Endodermal cell (in vitro differentiated cells): ENCODE data around the gene KCND2. TPM values are rescaled to one million over a fixed set of nuclear protein-coding genes. Genes with fewer than 3 reads are reported as not detected.

Experiments
- DNase-seq: peaks from one replicate; pipeline ENCODE4 v3.0.0-alpha.2; 2017
- H3K27ac ChIP-seq: 2 replicates; pipeline ENCODE4 v1.5.1; 2013; ENCODE audit warnings: mild to moderate bottlenecking, low read depth, low read length, moderate library complexity
- H3K27me3 ChIP-seq: 2 replicates; pipeline ENCODE4 v1.6.1; 2013; ENCODE audit warnings: mild to moderate bottlenecking, low read length, moderate library complexity; ENCODE audit not compliant: insufficient read depth, control insufficient read depth, poor library complexity, severe bottlenecking
- H3K36me3 ChIP-seq: 2 replicates; pipeline ENCODE4 v1.7.0; 2013; ENCODE audit warnings: mild to moderate bottlenecking, low read length, moderate library complexity; ENCODE audit not compliant: control insufficient read depth, insufficient read depth
- H3K4me1 ChIP-seq: one replicate; pipeline ENCODE4 v1.7.0; 2013; ENCODE audit warnings: low read length; ENCODE audit not compliant: control insufficient read depth, insufficient read depth
- H3K4me3 ChIP-seq: 2 replicates; pipeline ENCODE4 v1.5.1; 2013; ENCODE audit warnings: mild to moderate bottlenecking, low read length, moderate library complexity
- H3K9ac ChIP-seq: 2 replicates; pipeline ENCODE4 v1.6.1; 2013; ENCODE audit warnings: mild to moderate bottlenecking, low read length, moderate library complexity; ENCODE audit not compliant: poor library complexity, severe bottlenecking; ENCODE audit errors: extremely low read depth
- H3K9me3 ChIP-seq: 2 replicates; pipeline ENCODE4 v1.6.1; 2013; ENCODE audit warnings: mild to moderate bottlenecking, low read length, moderate library complexity; ENCODE audit not compliant: control insufficient read depth
- H3K27ac Mint-ChIP-seq: 2 replicates; pipeline ENCODE4 v1.8.0; 2020; ENCODE audit warnings: mixed read lengths
- H3K27me3 Mint-ChIP-seq: 2 replicates; pipeline ENCODE4 v1.8.0; 2021; ENCODE audit warnings: mild to moderate bottlenecking, mixed read lengths; ENCODE audit not compliant: insufficient read depth
- H3K36me3 Mint-ChIP-seq: 2 replicates; pipeline ENCODE4 v1.8.0; 2020; ENCODE audit warnings: low read depth, mixed read lengths
- H3K4me1 Mint-ChIP-seq: 2 replicates; pipeline ENCODE4 v1.8.0; 2020; ENCODE audit warnings: mixed read lengths
- H3K4me3 Mint-ChIP-seq: 2 replicates; pipeline ENCODE4 v1.8.0; 2020; ENCODE audit warnings: mild to moderate bottlenecking, moderate library complexity, mixed read lengths
- H3K9me3 Mint-ChIP-seq: 2 replicates; pipeline ENCODE4 v1.8.0; 2020; ENCODE audit warnings: mild to moderate bottlenecking, mixed read lengths
- CTCF ChIP-seq: fragments of 200-600 bp; sonication (generic); conservative IDR thresholded peaks from 2 replicates; pipeline ENCODE4 v1.5.0; 2021; ENCODE audit warnings: antibody characterized with exemption, mild to moderate bottlenecking
- WGBS, 2 experiments: methylation state at CpG; one replicate each; pipeline versions ENCODE4 v1.1.5 to v1.1.7; 2013; ENCODE audit warnings: missing lambda C conversion rate in 2 of 2, mixed read lengths in 1 of 2; ENCODE audit not compliant: insufficient coverage in 1 of 2, insufficient read length in 1 of 2; 5-methylcytosine and 5-hydroxymethylcytosine counted together
- total RNA-seq, 2 donors: library from RNA; stranded (reverse); fragmentation: NEBNext Ultra II Directional in 1 of 2; extraction: Animal tissue kit (Norgen Biotek cat#: 25700) in 1 of 2; gene quantifications; 2 replicates in 1 of 2; 3 replicates in 1 of 2; pipeline ENCODE4 v1.2.1, GENCODE V29; 2021

KCND2 gene
- total RNA-seq, 2 donors from 2014 or later, result 0.71 to 4.6 TPM

- TF ChIP-seq CTCF, result no peak
- H3K9me3 Mint-ChIP-seq, result no peaks in the 10 kb centered on the region
- 95 to 100% methylated on average over 2 of the region's 5 CpGs for WGBS, 2 experiments
- peaks cover 6% of the 10 kb centered on the region for H3K4me1 Mint-ChIP-seq
- H3K27ac Mint-ChIP-seq, result no peak overlapping the region
- H3K9me3 ChIP-seq, result no peaks in the 10 kb centered on the region
- DNase-seq, result no peak
- H3K27ac ChIP-seq, result no peak overlapping the region
- H3K36me3 ChIP-seq, result no peaks in the 10 kb centered on the region
- H3K27me3 Mint-ChIP-seq, result no peaks in the 10 kb centered on the region
- H3K36me3 Mint-ChIP-seq, result no peaks in the 10 kb centered on the region
- H3K4me3 ChIP-seq, result no peak overlapping the region
- no peaks in the 10 kb centered on the region for H3K27me3 ChIP-seq
- no peak overlapping the region for H3K9ac ChIP-seq
- no peaks in the 10 kb centered on the region for H3K4me1 ChIP-seq
- no peak overlapping the region for H3K4me3 Mint-ChIP-seq
Measured at GRCh38 chr7:120526902-120527509, 254.0 kb downstream of the KCND2 start.

DNA sequence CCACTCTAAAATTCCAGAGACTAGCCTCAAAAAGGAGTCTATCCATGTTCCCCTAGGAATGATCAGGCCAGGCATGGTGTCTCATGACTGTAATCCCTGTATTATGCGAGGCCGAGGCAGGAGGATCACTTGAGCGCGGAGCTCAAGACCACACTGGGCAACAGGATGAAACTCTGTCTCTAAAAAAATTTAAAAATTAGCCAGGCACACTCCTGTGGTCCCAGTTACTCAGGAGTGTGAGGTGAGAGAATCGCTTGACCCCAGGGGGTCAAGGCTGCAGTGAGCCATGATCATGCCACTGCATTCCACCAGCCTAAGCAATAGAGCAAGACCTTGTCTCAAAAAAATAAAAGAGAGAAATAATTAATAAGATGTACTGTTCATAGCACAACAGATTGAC lies 256.8 kb downstream of the KCND2 start:
- H3K27me3 Mint-ChIP-seq, result no peaks in the 10 kb centered on the region

GRCh38 chr7:120538335-120538734 lies 265.4 kb downstream of the KCND2 start:
- H3K4me1 ChIP-seq, result no peaks in the 10 kb centered on the region
- no peaks in the 10 kb centered on the region for H3K4me1 Mint-ChIP-seq
- H3K36me3 Mint-ChIP-seq, result no peaks in the 10 kb centered on the region
- H3K27ac ChIP-seq, result no peak overlapping the region
- no peaks in the 10 kb centered on the region for H3K27me3 Mint-ChIP-seq
- WGBS, 2 experiments, result 82 to 100% methylated on average over 1 of the region's 1 CpG
- no peak overlapping the region for H3K4me3 ChIP-seq
- no peak overlapping the region for H3K27ac Mint-ChIP-seq
- H3K27me3 ChIP-seq, result no peaks in the 10 kb centered on the region
- no peak for DNase-seq
- H3K4me3 Mint-ChIP-seq, result no peak overlapping the region
- no peaks in the 10 kb centered on the region for H3K36me3 ChIP-seq
- no peak for TF ChIP-seq CTCF
- H3K9me3 ChIP-seq, result no peaks in the 10 kb centered on the region
- H3K9ac ChIP-seq, result no peak overlapping the region
- no peaks in the 10 kb centered on the region for H3K9me3 Mint-ChIP-seq

More for the DNA sequence above, 256.8 kb downstream of the KCND2 start:
- Histone ChIP-seq H3K27ac (no peak overlapping the region), H3K9ac (no peak overlapping the region), H3K27me3 (no peaks in the 10 kb centered on the region), H3K36me3 (no peaks in the 10 kb centered on the region), H3K4me3 (no peak overlapping the region), H3K9me3 (no peaks in the 10 kb centered on the region), H3K4me1 (no peaks in the 10 kb centered on the region)
- no peak for TF ChIP-seq CTCF
- H3K4me1 Mint-ChIP-seq, result peaks cover 2% of the 10 kb centered on the region
- no peak for DNase-seq
- H3K36me3 Mint-ChIP-seq, result no peaks in the 10 kb centered on the region
- no peak overlapping the region for H3K27ac Mint-ChIP-seq
- 93 to 100% methylated on average over 2 to 5 of the region's 5 CpGs for WGBS, 2 experiments
- H3K4me3 Mint-ChIP-seq, result no peak overlapping the region
- H3K9me3 Mint-ChIP-seq, result no peaks in the 10 kb centered on the region
